ENCODE data around the gene BMP6.

BMP6 gene

GRCh38 chr6:7821426-7821825 is 95.5 kb downstream of the BMP6 start:
- no peaks in the 10 kb centered on the region for H4K20me1 ChIP-seq (ENCODE audit: insufficient read depth, low read length)

DNA sequence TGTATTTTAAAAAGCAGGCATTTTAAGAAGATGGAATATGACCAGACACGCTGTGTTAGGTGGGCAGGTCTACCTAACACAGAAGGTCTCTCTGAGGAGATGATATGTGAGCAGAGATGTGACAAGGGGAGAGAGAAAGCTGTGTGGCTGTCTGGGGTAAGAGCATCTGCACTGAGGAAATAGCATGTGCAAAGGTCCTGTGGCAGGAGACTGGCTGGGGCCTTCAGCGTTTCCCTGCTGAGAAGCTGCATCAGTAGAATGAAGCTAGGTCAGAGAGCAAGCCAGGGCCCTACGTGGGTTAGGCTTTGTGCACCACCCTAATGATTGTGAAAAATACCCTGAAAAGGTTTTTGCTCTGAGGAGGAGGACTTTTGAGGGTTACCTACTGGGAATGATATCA is 97.7 kb downstream of the BMP6 start:
- Histone ChIP-seq H3K27ac (ENCODE audit: low read length) (no peak overlapping the region), H2AFZ (ENCODE audit: low read depth, low read length) (no peak overlapping the region), H3K27me3 (ENCODE audit: insufficient read depth, low read length, poor library complexity) (peaks cover 2% of the 10 kb centered on the region), H3K36me3 (ENCODE audit: insufficient read depth, low read length) (no peaks in the 10 kb centered on the region), H3K9ac (ENCODE audit: low read depth, low read length) (no peak overlapping the region), H3K4me1 (ENCODE audit: insufficient read depth, low read length) (no peaks in the 10 kb centered on the region), H4K20me1 (ENCODE audit: insufficient read depth, low read length) (no peaks in the 10 kb centered on the region), H3K4me2 (ENCODE audit: insufficient read depth, low read length) (no peak overlapping the region), H3K79me2 (ENCODE audit: insufficient read depth, low read length) (no peaks in the 10 kb centered on the region), H3K9me3 (ENCODE audit: insufficient read depth, low read length, severe bottlenecking) (no peaks in the 10 kb centered on the region), H3K4me3 (ENCODE audit: low read depth in 1 of 2, low read length in 2 of 2) (no peak overlapping the region)
- ATAC-seq (ENCODE audit: insufficient read depth, low read depth) (no peak), DNase-seq (no peak)
- no peak for TF ChIP-seq EZH2 (IDR thresholded peaks at IDR 0.05; ENCODE audit: borderline replicate concordance, low read depth, low read length, severe bottlenecking)
- TF ChIP-seq, protein P1, sequence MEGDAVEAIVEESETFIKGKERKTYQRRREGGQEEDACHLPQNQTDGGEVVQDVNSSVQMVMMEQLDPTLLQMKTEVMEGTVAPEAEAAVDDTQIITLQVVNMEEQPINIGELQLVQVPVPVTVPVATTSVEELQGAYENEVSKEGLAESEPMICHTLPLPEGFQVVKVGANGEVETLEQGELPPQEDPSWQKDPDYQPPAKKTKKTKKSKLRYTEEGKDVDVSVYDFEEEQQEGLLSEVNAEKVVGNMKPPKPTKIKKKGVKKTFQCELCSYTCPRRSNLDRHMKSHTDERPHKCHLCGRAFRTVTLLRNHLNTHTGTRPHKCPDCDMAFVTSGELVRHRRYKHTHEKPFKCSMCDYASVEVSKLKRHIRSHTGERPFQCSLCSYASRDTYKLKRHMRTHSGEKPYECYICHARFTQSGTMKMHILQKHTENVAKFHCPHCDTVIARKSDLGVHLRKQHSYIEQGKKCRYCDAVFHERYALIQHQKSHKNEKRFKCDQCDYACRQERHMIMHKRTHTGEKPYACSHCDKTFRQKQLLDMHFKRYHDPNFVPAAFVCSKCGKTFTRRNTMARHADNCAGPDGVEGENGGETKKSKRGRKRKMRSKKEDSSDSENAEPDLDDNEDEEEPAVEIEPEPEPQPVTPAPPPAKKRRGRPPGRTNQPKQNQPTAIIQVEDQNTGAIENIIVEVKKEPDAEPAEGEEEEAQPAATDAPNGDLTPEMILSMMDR (IDR thresholded peaks at IDR 0.05; ENCODE audit: borderline replicate concordance, extremely low read depth, low read length, poor library complexity, severe bottlenecking): no peak

More at GRCh38 chr6:7821426-7821825, 95.5 kb downstream of the BMP6 start:
- Histone ChIP-seq H3K4me3 (ENCODE audit: low read depth in 1 of 2, low read length in 2 of 2) (no peak overlapping the region), H3K9me3 (ENCODE audit: insufficient read depth, low read length, severe bottlenecking) (no peaks in the 10 kb centered on the region), H3K79me2 (ENCODE audit: insufficient read depth, low read length) (no peaks in the 10 kb centered on the region), H3K4me1 (ENCODE audit: insufficient read depth, low read length) (no peaks in the 10 kb centered on the region), H3K27me3 (ENCODE audit: insufficient read depth, low read length, poor library complexity) (peaks cover 4% of the 10 kb centered on the region), H3K27ac (ENCODE audit: low read length) (no peak overlapping the region), H3K4me2 (ENCODE audit: insufficient read depth, low read length) (no peak overlapping the region), H3K36me3 (ENCODE audit: insufficient read depth, low read length) (no peaks in the 10 kb centered on the region), H2AFZ (ENCODE audit: low read depth, low read length) (no peak overlapping the region), H3K9ac (ENCODE audit: low read depth, low read length) (no peak overlapping the region)
- TF ChIP-seq, protein P1 (IDR thresholded peaks at IDR 0.05; ENCODE audit: borderline replicate concordance, extremely low read depth, low read length, poor library complexity, severe bottlenecking): no peak
- no peak for TF ChIP-seq EZH2 (IDR thresholded peaks at IDR 0.05; ENCODE audit: borderline replicate concordance, low read depth, low read length, severe bottlenecking)
- DNase-seq (no peak), ATAC-seq (ENCODE audit: insufficient read depth, low read depth) (no peak)

GRCh38 chr6:7825986-7826385 is 100.1 kb downstream of the BMP6 start:
- DNase-seq (no peak), ATAC-seq (ENCODE audit: insufficient read depth, low read depth) (no peak)

More at GRCh38 chr6:7825986-7826385, 100.1 kb downstream of the BMP6 start:
- Histone ChIP-seq H3K4me3 (ENCODE audit: low read depth in 1 of 2, low read length in 2 of 2) (no peak overlapping the region), H4K20me1 (ENCODE audit: insufficient read depth, low read length) (no peaks in the 10 kb centered on the region), H2AFZ (ENCODE audit: low read depth, low read length) (no peak overlapping the region), H3K27ac (ENCODE audit: low read length) (no peak overlapping the region), H3K9ac (ENCODE audit: low read depth, low read length) (no peak overlapping the region), H3K27me3 (ENCODE audit: insufficient read depth, low read length, poor library complexity) (no peaks in the 10 kb centered on the region), H3K4me2 (ENCODE audit: insufficient read depth, low read length) (no peak overlapping the region), H3K9me3 (ENCODE audit: insufficient read depth, low read length, severe bottlenecking) (no peaks in the 10 kb centered on the region), H3K36me3 (ENCODE audit: insufficient read depth, low read length) (no peaks in the 10 kb centered on the region), H3K4me1 (ENCODE audit: insufficient read depth, low read length) (no peaks in the 10 kb centered on the region), H3K79me2 (ENCODE audit: insufficient read depth, low read length) (no peaks in the 10 kb centered on the region)
- TF ChIP-seq EZH2 (IDR thresholded peaks at IDR 0.05; ENCODE audit: borderline replicate concordance, low read depth, low read length, severe bottlenecking): no peak
- TF ChIP-seq, protein P1 (IDR thresholded peaks at IDR 0.05; ENCODE audit: borderline replicate concordance, extremely low read depth, low read length, poor library complexity, severe bottlenecking): no peak
